ENCODE results near the gene GLIS1.
A peak's percentile ranks its signal among the peaks of the same experiment; 100 is the strongest.
"Not testable (repeated sequence)": the region's sequence is repeated elsewhere in the genome, so short reads cannot be mapped to it uniquely, and the experiment has no call there.

The GLIS1 gene

GRCh38 chr1:53739109-53739681 is at the start of gene GLIS1:
Gene GLIS1, minus strand, starts transcription at chr1:53739164. Its CDS starts 1,100 bp downstream, at chr1:53738064.
- DNase-seq (ENCODE audit: low read depth in 2 of 2): peak in 1 of 2 donors; percentile 24

- DNase-seq (ENCODE audit: low read depth in 2 of 2): no peak
These were observed 48.7 kb upstream of the GLIS1 start for GRCh38 chr1:53787655-53788054.

DNA sequence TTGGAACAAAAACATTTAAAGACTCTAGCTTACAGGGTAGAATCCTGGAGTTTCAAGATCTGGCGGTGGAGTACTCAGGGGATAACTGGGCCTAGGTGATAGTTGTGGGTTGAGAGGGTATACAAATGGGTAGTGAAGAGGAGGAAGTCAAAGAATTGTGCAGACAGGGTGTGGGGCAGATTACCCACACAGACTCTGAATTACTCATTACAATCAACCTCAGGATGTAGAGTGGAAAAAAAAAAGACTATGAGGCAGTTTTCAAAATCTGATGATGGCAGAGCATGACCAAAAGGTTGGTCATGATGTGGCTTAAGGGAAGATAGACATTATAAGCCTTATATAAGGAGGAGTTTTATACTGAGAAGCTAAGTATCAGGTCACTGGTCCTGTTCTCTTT is 44.1 kb upstream of the GLIS1 start:
- no peak for DNase-seq (ENCODE audit: low read depth in 2 of 2)

DNA sequence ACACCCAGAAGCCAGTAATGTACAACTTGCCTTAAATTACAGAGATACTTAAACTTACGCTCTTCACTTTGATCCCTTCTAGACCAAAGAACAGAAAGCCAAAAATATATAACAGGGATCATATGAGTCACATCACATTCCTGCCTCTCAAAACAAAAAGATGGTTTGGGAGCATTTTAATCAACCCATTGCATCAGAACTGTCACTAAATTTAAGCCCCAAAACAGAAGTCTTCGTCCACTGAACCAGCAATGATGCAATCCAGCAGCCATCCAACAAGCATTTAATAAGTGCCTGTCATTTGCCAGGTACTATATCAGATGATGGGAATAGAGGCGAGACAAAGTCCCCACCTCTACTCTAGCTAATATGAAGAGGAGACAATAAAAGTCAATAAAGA is 42.7 kb upstream of the GLIS1 start:
- DNase-seq (ENCODE audit: low read depth in 2 of 2): no peak

DNA sequence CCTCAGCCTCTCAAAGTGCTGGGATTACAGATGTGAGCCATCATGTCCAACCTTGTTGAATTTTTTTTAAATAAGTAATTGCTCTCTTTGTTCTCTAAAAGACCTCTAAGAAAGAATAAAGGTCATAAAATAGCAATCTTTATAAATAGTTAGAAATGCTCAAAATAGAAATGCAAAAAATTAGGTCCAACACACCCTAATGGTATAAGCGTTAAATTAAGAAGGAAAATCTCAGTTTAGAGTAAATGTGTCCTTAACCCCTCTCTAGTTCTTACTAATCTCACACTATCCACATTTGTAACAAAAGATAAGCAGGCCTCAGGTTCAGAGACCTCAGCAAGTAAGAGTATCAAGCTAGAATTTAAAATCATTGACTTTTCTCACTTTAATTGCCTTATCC is 38.3 kb upstream of the GLIS1 start:
- DNase-seq (ENCODE audit: low read depth in 2 of 2): no peak

GRCh38 chr1:53771648-53772047 is 32.7 kb upstream of the GLIS1 start:
- no peak for DNase-seq (ENCODE audit: low read depth in 2 of 2)

DNA sequence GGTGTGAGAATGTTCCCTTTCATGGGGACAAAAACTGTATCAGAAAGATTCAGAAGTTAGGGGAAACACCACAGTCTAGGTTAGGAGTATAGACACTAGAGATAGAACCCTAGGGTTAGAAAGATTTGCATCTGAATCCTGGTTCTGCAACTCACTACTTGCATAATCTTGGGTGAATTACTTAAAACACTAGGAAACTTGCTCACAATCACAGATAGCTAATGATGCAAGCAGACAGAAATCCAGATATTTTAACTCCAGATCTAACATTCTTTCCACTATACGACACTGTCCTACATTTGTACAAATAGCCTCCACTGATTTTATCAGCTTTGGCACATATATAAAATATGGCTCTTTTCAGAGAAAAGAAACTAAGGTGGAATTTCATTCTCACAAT is 30.8 kb upstream of the GLIS1 start:
- no peak for DNase-seq (ENCODE audit: low read depth in 2 of 2)

GRCh38 chr1:53769184-53769583 is 30.2 kb upstream of the GLIS1 start:
- DNase-seq (ENCODE audit: low read depth in 2 of 2): no peak

- no peak for DNase-seq (ENCODE audit: low read depth in 2 of 2)
These were observed 28.0 kb upstream of the GLIS1 start for GRCh38 chr1:53766831-53767405.

- DNase-seq (ENCODE audit: low read depth in 2 of 2): no peak
These were observed 27.3 kb upstream of the GLIS1 start for GRCh38 chr1:53766194-53766742.

GRCh38 chr1:53765657-53766056 is 26.7 kb upstream of the GLIS1 start:
- DNase-seq (ENCODE audit: low read depth in 2 of 2): no peak

GRCh38 chr1:53763911-53764310 is 24.9 kb upstream of the GLIS1 start:
- no peak for DNase-seq (ENCODE audit: low read depth in 2 of 2)

GRCh38 chr1:53763461-53763860 is 24.5 kb upstream of the GLIS1 start:
- no peak for DNase-seq (ENCODE audit: low read depth in 2 of 2)

DNA sequence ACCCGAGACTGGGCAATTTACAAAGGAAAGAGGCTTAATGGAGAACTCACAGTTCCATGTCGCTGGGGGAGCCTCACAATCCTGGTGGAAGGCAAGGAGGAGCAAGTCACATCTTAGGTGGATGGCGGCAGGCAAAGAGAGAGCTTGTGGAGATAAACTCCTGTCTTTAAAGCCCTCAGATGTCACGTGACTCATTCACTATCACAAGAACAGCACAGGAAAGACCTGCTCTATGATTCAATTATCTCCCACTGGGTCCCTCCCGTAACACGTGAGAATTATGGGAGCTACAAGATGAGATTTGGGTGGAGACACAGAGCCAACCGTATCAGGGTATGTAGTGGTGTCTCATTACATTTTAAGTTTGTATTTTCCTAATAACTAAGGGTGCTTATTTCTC is 21.5 kb upstream of the GLIS1 start:
- DNase-seq (ENCODE audit: low read depth in 2 of 2): not testable (repeated sequence)

GRCh38 chr1:53755874-53756273 is 16.9 kb upstream of the GLIS1 start:
- no peak for DNase-seq (ENCODE audit: low read depth in 2 of 2)

DNA sequence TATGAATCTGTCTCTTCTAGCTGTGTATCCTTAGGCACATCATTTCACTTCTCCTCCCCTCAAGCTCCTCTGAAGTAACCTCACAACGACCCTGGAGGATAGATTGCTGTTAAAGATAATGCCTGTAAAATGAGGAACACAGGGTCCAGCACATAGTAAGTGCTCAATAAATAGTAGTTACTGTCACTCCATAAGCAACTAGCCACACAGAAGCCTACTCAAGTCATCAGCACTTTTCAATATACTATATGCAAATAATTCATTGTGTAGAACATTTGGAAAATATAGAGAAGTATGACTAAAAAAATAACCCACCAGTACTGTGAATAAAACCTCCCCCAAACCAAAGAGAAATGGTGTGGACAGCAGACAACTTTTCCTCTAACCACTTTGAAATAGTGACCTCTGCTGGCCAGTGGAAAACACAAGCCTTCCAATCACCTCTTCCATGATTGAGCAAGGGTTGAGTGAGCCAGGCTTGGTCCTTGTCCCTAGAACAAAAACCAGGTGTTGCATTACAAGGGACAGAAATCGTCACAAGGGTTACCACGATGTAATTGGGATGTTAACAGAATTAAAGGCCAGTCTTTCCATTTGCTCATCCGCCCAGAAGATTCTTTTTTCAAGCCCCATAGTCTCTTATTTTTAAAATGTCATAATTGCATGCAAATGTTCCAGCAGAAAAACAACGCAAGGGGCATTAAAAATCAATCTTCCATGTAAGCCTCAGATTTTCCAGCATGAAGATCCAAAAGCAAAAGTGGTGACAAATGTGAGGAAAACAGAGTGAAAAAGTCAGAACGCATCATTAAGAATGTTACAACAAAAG is 15.7 kb upstream of the GLIS1 start:
- DNase-seq (ENCODE audit: low read depth in 2 of 2): no peak

DNA sequence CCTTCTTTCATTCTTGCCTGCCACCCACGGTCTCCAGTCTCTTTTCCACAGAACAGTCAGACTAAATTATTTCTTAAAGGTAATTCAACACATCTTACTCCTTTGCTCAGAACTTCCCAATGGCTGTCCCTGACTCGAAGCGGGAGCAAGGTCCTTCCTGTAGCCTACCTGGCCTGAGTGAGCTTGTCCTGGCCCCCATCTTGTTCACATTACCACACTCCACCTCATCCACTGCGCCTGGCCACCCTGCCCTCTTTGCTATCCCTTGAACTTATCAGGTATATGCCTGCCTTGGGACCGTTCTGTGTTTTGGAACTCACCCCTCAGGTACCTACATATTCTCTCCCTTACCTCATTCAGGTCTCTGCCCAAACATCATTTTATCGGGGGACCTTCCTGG is 13.3 kb upstream of the GLIS1 start:
- DNase-seq (ENCODE audit: low read depth in 2 of 2): no peak

DNA sequence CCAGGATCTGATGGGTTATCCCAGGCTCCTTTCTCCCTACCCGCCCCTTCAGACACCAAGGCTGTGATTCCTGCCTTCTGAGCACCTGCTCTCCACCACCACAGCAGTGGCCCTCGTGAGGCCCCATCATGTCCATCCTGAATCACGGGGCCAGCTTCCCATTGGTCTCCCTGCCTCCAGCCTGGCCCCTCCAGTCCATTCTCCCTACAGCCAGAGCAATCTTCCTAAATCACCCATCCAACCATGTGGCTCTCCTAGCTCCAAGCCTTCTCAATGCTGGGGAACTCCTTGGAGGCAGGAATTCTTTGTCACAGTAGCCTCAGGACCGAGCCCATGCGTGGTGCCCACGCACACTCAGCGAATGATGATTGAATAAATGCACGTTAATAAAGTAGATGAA is 8.9 kb upstream of the GLIS1 start:
- DNase-seq (ENCODE audit: low read depth in 2 of 2): no peak

GRCh38 chr1:53740621-53741105 is 1.7 kb upstream of the GLIS1 start:
- DNase-seq (ENCODE audit: low read depth in 2 of 2): no peak

DNA sequence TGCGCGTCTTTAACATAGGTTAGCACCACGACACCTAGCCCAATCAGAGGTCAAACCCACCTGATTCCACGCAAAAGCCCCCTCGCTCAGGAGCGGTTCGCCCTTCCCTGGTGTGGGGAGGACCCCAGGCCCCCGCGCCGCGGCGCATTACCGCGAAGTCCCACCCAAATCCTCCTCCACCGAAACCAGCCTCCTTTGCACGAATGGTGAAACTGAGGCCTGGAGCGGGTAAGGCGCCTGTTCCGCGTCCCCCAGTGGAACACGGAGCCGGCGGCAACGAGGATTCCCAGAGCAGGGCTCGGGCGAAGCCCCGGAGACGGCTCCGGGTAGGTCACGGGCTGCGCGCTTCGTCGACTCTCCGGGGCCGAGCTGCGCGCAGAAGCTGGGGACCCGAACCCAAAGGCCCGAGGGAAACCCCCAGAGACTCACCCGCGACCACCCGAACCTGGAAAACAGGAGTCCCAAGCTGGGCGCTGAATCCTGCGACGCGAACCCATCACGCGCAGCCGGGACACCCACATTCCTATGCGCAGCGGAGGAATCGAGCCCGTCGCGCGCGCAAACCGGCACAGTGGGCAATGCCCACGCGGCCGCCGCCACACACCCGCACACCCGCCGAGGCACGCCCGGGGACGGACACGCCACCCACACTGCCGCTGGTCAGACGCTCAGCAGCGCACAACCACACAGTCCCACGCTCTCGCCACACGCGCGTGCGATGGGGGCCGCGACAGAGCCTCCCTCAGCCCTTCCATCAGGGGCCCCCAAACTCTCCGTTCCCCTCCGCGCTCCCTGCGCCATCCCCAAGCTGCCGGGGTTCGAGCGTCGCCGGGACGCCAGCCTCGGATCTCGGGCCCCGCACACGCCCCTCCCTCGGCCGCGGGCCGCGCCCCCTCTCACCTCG is 507 bp downstream of the GLIS1 start:
- no peak for DNase-seq (ENCODE audit: low read depth in 2 of 2)

DNA sequence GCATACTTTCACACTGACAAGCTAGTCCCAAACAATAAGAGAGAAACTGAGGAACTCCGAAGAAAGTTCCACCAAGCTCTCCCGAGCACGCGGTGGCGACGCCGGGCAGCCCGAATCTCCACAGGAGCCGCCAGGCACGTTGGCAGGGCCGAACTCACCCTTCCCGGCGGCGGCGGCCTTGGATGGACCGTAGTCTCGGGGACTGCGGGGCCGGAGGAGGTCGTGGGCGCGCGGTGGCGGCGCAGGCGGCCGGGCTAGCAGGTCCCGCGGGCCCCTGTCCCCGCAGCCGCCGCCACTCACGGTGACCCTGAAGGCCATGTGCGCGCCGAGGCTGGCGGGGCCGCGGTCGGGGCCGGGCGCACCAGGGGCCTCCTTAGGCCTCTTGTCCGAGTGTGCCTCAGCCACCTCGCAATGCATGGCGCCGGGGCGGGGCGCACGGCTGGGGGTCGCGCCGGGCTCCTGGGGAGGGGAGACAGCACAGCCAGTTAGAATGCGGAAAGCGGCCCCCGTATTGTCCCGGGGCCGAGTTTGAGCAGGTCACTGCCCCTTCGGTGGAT is 1.2 kb downstream of the GLIS1 start:
- no peak for DNase-seq (ENCODE audit: low read depth in 2 of 2)

Measured in stimulated activated CD4-positive, alpha-beta T cell treated with anti-CD3 and anti-CD28 coated beads, Interleukin-1b, Interleukin-23, amount 100 ng/mL, for 1 hour (primary cell).